ENCODE data around the gene TNRC18.

The TNRC18 gene

GRCh38 chr7:5466551-5466950 lies 42.9 kb upstream of the TNRC18 start:
- Histone ChIP-seq H2BK120ac (ENCODE audit: insufficient read depth, low read length, poor library complexity) (no peak overlapping the region), H4K12ac (ENCODE audit: low read depth, low read length) (no peak overlapping the region), H2BK12ac (ENCODE audit: low read length) (no peak overlapping the region), H2BK5ac (ENCODE audit: low read depth, low read length, poor library complexity) (no peak overlapping the region), H2AFZ (ENCODE audit: insufficient read depth, low read length, poor library complexity) (no peak overlapping the region), H3K18ac (ENCODE audit: low read length) (no peak overlapping the region), H3K36me3 (ENCODE audit: control insufficient read depth in 1 of 2, insufficient read depth in 2 of 2, low read length in 2 of 2) (peaks cover 0 to 4% of the 10 kb centered on the region in 2 experiments), H3K14ac (ENCODE audit: low read length) (no peak overlapping the region), H3K23ac (ENCODE audit: low read length) (no peak overlapping the region), H3K79me1 (ENCODE audit: low read length) (no peaks in the 10 kb centered on the region), H3K4me1 (ENCODE audit: control insufficient read depth in 1 of 2, insufficient read depth in 2 of 2, low read length in 2 of 2) (no peaks in the 10 kb centered on the region), H3K27me3 (ENCODE audit: insufficient read depth, low read length) (no peaks in the 10 kb centered on the region), H2AK5ac (ENCODE audit: low read length) (no peak overlapping the region), H4K8ac (ENCODE audit: low read depth, low read length) (no peak overlapping the region), H3K4me3 (ENCODE audit: low read depth, low read length) (no peak overlapping the region), H3K4ac (ENCODE audit: low read depth, low read length) (no peak overlapping the region), H3K9me3 (ENCODE audit: insufficient read depth, low read depth, low read length) (no peaks in the 10 kb centered on the region), H4K91ac (ENCODE audit: low read depth, low read length) (no peak overlapping the region), H3K27ac (ENCODE audit: low read depth, low read length) (no peak overlapping the region), H3K79me2 (ENCODE audit: control insufficient read depth, insufficient read depth, low read length, poor library complexity) (no peaks in the 10 kb centered on the region), H3K4me2 (ENCODE audit: low read length) (no peak overlapping the region), H3K9ac (ENCODE audit: low read length) (no peak overlapping the region)
- no CpG with 5 or more reads among the region's 14 CpGs for WGBS (ENCODE audit: extremely low coverage, insufficient coverage, insufficient read length)
- no peak for DNase-seq

- H3K9me3 ChIP-seq (ENCODE audit: insufficient read depth, low read depth, low read length): no peaks in the 10 kb centered on the region
- H3K36me3 ChIP-seq (ENCODE audit: control insufficient read depth in 1 of 2, insufficient read depth in 2 of 2, low read length in 2 of 2): no peaks in the 10 kb centered on the region
- no peak overlapping the region for H2BK5ac ChIP-seq (ENCODE audit: low read depth, low read length, poor library complexity)
- H2BK12ac ChIP-seq (ENCODE audit: low read length): no peak overlapping the region
- no peaks in the 10 kb centered on the region for H3K79me2 ChIP-seq (ENCODE audit: control insufficient read depth, insufficient read depth, low read length, poor library complexity)
- no peak overlapping the region for H2BK120ac ChIP-seq (ENCODE audit: insufficient read depth, low read length, poor library complexity)
- H3K18ac ChIP-seq (ENCODE audit: low read length): no peak overlapping the region
- no peak overlapping the region for H3K4me3 ChIP-seq (ENCODE audit: low read depth, low read length)
- H2AK5ac ChIP-seq (ENCODE audit: low read length): no peak overlapping the region
- no peak overlapping the region for H4K91ac ChIP-seq (ENCODE audit: low read depth, low read length)
- H3K27me3 ChIP-seq (ENCODE audit: insufficient read depth, low read length): no peaks in the 10 kb centered on the region
- no peaks in the 10 kb centered on the region for H3K4me1 ChIP-seq (ENCODE audit: control insufficient read depth in 1 of 2, insufficient read depth in 2 of 2, low read length in 2 of 2)
- H3K27ac ChIP-seq (ENCODE audit: low read depth, low read length): no peak overlapping the region
- H4K12ac ChIP-seq (ENCODE audit: low read depth, low read length): no peak overlapping the region
- H4K8ac ChIP-seq (ENCODE audit: low read depth, low read length): no peak overlapping the region
- no peak overlapping the region for H3K4ac ChIP-seq (ENCODE audit: low read depth, low read length)
- H3K9ac ChIP-seq (ENCODE audit: low read length): no peak overlapping the region
- H3K79me1 ChIP-seq (ENCODE audit: low read length): no peaks in the 10 kb centered on the region
- no peak overlapping the region for H3K4me2 ChIP-seq (ENCODE audit: low read length)
- H3K14ac ChIP-seq (ENCODE audit: low read length): no peak overlapping the region
- DNase-seq: peak in 1 of 2 donors; percentile 84
- H3K23ac ChIP-seq (ENCODE audit: low read length): no peak overlapping the region
- WGBS (ENCODE audit: extremely low coverage, insufficient coverage, insufficient read length): no CpG with 5 or more reads among the region's 3 CpGs
- no peak overlapping the region for H2AFZ ChIP-seq (ENCODE audit: insufficient read depth, low read length, poor library complexity)
Measured at GRCh38 chr7:5463031-5463430, 39.4 kb upstream of the TNRC18 start.

- Histone ChIP-seq H3K36me3 (ENCODE audit: control insufficient read depth in 1 of 2, insufficient read depth in 2 of 2, low read length in 2 of 2) (no peaks in the 10 kb centered on the region), H4K8ac (ENCODE audit: low read depth, low read length) (no peak overlapping the region), H2BK120ac (ENCODE audit: insufficient read depth, low read length, poor library complexity) (no peak overlapping the region), H3K4ac (ENCODE audit: low read depth, low read length) (no peak overlapping the region), H3K14ac (ENCODE audit: low read length) (no peak overlapping the region), H3K23ac (ENCODE audit: low read length) (no peak overlapping the region), H3K18ac (ENCODE audit: low read length) (no peak overlapping the region), H3K4me3 (ENCODE audit: low read depth, low read length) (no peak overlapping the region), H2AK5ac (ENCODE audit: low read length) (no peak overlapping the region), H3K4me2 (ENCODE audit: low read length) (no peak overlapping the region), H3K9ac (ENCODE audit: low read length) (no peak overlapping the region), H3K27me3 (ENCODE audit: insufficient read depth, low read length) (no peaks in the 10 kb centered on the region), H3K4me1 (ENCODE audit: control insufficient read depth in 1 of 2, insufficient read depth in 2 of 2, low read length in 2 of 2) (no peaks in the 10 kb centered on the region), H3K79me1 (ENCODE audit: low read length) (no peaks in the 10 kb centered on the region), H2BK5ac (ENCODE audit: low read depth, low read length, poor library complexity) (no peak overlapping the region), H3K9me3 (ENCODE audit: insufficient read depth, low read depth, low read length) (no peaks in the 10 kb centered on the region), H2AFZ (ENCODE audit: insufficient read depth, low read length, poor library complexity) (no peak overlapping the region), H3K27ac (ENCODE audit: low read depth, low read length) (no peak overlapping the region), H4K12ac (ENCODE audit: low read depth, low read length) (no peak overlapping the region), H4K91ac (ENCODE audit: low read depth, low read length) (no peak overlapping the region), H3K79me2 (ENCODE audit: control insufficient read depth, insufficient read depth, low read length, poor library complexity) (no peaks in the 10 kb centered on the region), H2BK12ac (ENCODE audit: low read length) (no peak overlapping the region)
- no peak for DNase-seq
- no CpG with 5 or more reads among the region's 10 CpGs for WGBS (ENCODE audit: extremely low coverage, insufficient coverage, insufficient read length)
Measured at GRCh38 chr7:5462216-5462615, 38.6 kb upstream of the TNRC18 start.

- Histone ChIP-seq H3K36me3 (ENCODE audit: control insufficient read depth in 1 of 2, insufficient read depth in 2 of 2, low read length in 2 of 2) (no peaks in the 10 kb centered on the region), H3K9me3 (ENCODE audit: insufficient read depth, low read depth, low read length) (no peaks in the 10 kb centered on the region), H3K4ac (ENCODE audit: low read depth, low read length) (no peak overlapping the region), H3K79me2 (ENCODE audit: control insufficient read depth, insufficient read depth, low read length, poor library complexity) (no peaks in the 10 kb centered on the region), H3K27me3 (ENCODE audit: insufficient read depth, low read length) (no peaks in the 10 kb centered on the region), H2BK12ac (ENCODE audit: low read length) (no peak overlapping the region), H3K79me1 (ENCODE audit: low read length) (no peaks in the 10 kb centered on the region), H2AFZ (ENCODE audit: insufficient read depth, low read length, poor library complexity) (no peak overlapping the region), H3K18ac (ENCODE audit: low read length) (no peak overlapping the region), H3K27ac (ENCODE audit: low read depth, low read length) (no peak overlapping the region), H3K4me3 (ENCODE audit: low read depth, low read length) (no peak overlapping the region), H2BK5ac (ENCODE audit: low read depth, low read length, poor library complexity) (no peak overlapping the region), H3K4me1 (ENCODE audit: control insufficient read depth in 1 of 2, insufficient read depth in 2 of 2, low read length in 2 of 2) (no peaks in the 10 kb centered on the region), H3K4me2 (ENCODE audit: low read length) (no peak overlapping the region), H3K9ac (ENCODE audit: low read length) (no peak overlapping the region), H2BK120ac (ENCODE audit: insufficient read depth, low read length, poor library complexity) (no peak overlapping the region), H4K91ac (ENCODE audit: low read depth, low read length) (no peak overlapping the region), H3K23ac (ENCODE audit: low read length) (no peak overlapping the region), H4K8ac (ENCODE audit: low read depth, low read length) (no peak overlapping the region), H4K12ac (ENCODE audit: low read depth, low read length) (no peak overlapping the region), H3K14ac (ENCODE audit: low read length) (no peak overlapping the region), H2AK5ac (ENCODE audit: low read length) (no peak overlapping the region)
- DNase-seq: peak in 1 of 2 donors; percentile 24
- no CpG with 5 or more reads among the region's 9 CpGs for WGBS (ENCODE audit: extremely low coverage, insufficient coverage, insufficient read length)
Measured at GRCh38 chr7:5458921-5459480, 35.4 kb upstream of the TNRC18 start.
